PC-3 (cell line): Measurements from ENCODE around the gene NEO1.

ENCODE experiments used
- EZH2 ChIP-seq: fragments of 300-600 bp; sonication (generic); IDR thresholded peaks from one replicate; pipeline ENCODE4 v1.6.1; 2017; ENCODE audit warnings: antibody characterized with exemption, mild to moderate bottlenecking, low read length; ENCODE audit not compliant: unreplicated experiment
- TF ChIP-seq, protein P1 (sequence below): fragments of 300-600 bp; sonication (generic); conservative IDR thresholded peaks from 2 replicates; pipeline ENCODE4 v1.5.1; 2017; ENCODE audit warnings: antibody characterized with exemption, low read depth, mild to moderate bottlenecking, low read length

DNA sequence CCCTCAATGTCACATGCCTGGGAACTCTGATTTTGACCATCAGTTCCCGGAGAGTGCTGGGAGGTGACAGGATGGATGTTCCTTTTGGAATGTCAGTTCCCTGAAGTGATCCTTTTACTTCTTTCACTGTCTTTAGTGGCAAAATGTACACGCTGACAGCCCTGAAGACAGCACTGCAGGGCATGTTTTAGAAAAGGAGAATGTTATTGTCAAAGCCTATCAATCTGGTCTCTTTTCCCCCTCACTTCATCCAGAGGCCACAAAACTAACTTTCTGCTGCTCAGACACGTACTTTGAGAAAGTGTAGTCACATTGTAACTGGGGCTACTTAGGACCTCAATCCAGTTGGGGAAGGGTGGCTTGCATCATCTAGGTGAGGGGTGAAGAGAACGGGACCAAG lies 14.0 kb upstream of the NEO1 start:
- TF ChIP-seq, protein P1, sequence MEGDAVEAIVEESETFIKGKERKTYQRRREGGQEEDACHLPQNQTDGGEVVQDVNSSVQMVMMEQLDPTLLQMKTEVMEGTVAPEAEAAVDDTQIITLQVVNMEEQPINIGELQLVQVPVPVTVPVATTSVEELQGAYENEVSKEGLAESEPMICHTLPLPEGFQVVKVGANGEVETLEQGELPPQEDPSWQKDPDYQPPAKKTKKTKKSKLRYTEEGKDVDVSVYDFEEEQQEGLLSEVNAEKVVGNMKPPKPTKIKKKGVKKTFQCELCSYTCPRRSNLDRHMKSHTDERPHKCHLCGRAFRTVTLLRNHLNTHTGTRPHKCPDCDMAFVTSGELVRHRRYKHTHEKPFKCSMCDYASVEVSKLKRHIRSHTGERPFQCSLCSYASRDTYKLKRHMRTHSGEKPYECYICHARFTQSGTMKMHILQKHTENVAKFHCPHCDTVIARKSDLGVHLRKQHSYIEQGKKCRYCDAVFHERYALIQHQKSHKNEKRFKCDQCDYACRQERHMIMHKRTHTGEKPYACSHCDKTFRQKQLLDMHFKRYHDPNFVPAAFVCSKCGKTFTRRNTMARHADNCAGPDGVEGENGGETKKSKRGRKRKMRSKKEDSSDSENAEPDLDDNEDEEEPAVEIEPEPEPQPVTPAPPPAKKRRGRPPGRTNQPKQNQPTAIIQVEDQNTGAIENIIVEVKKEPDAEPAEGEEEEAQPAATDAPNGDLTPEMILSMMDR, result no peak
- no peak for TF ChIP-seq EZH2
